GM23248 (cell line): Measurements from ENCODE around the gene NELFA.

Source experiments
- EZH2 ChIP-seq: fragments of 200-600 bp; sonication (generic); IDR thresholded peaks from 2 replicates; pipeline ENCODE4 v1.6.1; 2018; ENCODE audit warnings: antibody characterized with exemption, mild to moderate bottlenecking; ENCODE audit not compliant: insufficient read depth, poor library complexity, severe bottlenecking
- EZH2phosphoT487 ChIP-seq: fragments of 200-600 bp; sonication (generic); IDR thresholded peaks from 2 replicates; pipeline ENCODE4 v1.6.1; 2018; ENCODE audit warnings: antibody characterized with exemption, moderate library complexity, mild to moderate bottlenecking, low read depth; ENCODE audit not compliant: insufficient read depth

DNA sequence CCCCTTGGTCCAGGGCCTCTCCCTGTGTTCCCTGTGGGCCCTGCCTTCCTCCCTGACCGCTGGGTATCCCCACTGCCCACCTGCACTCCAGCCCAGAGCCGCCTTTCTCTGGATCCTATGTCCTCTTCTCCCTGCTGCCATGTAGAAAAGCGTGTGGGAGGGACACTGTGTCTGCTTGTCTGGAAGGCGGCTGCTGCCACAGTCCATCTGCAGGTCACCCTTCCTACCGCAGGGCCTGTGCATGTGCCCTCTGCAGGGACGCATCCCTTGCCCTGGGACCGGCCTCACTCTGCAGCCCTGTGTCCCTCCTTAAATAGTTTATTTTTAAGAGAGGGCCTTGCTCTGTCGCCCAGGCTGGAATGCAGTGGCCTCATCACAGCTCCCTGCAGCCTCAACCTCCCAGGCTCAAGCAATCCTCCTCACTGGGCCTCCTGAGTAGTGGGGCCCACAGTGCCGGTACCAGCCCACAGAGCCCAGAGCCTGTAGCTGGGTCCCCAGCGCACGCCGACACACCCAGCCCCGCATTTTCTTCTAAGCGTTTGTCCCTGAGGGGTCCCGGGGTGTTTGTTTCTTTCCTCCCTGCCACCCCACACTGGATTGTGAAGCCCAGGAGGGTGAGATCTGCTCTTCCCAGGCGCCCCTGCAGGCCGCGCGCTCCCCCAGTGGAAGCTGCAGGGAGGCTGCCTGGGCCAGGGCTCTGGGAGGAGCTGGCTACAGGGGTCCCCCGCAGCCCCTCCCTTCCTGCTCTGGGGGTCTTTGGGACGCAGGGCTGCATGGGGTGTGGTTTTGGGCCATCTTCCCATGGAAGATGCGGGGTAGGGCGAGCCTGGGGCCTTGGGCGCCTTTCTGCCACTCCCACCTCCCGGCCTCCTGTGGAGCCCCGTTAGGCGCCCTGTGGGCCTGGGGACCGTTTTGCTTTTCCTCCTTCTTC, 37.5 kb upstream of the NELFA start:
- TF ChIP-seq EZH2 (no peak), EZH2phosphoT487 (no peak)
